GM21381 (cell line): ENCODE data around the gene TSHZ2.

Experiments used
- ATAC-seq: cut with Tn5 transposase; IDR thresholded peaks from one replicate; pipeline ENCODE4 v1.9.1; 2021; ENCODE audit warnings: mild to moderate bottlenecking, moderate library complexity; ENCODE audit not compliant: unreplicated experiment

TSHZ2 gene

DNA sequence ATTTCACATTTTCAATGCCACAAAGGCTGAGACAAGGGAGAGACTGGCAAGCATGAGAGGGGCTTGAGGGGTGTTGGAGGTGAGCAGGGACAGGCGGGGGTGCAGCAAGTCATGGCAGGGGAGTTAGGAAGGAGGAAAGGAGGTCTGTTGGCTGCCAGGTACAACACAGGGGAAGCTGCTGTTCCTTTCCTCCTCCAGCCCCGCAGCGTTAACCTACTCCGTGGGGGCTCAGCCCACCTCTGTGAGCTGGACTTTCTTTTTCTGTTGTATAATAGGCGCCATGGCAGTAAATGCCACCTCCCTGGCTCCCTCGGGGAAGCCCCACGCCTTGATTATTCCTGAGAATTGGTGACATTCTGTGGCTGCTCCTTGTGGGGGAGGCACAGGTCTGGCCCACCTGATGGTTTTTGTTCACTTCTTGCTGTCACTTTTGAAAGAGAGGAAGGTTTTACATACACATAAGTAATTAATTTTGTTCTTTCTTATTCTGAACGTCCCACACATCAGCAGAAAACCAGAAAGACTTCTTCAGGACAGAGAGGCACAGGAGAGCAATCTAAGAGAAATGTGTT is 293.2 kb downstream of the TSHZ2 start:
- ATAC-seq = no peak

GRCh38 chr20:53269380-53269779 is 297.2 kb downstream of the TSHZ2 start:
- no peak for ATAC-seq

- ATAC-seq = no peak
These were observed 298.7 kb downstream of the TSHZ2 start for GRCh38 chr20:53270792-53271375.

DNA sequence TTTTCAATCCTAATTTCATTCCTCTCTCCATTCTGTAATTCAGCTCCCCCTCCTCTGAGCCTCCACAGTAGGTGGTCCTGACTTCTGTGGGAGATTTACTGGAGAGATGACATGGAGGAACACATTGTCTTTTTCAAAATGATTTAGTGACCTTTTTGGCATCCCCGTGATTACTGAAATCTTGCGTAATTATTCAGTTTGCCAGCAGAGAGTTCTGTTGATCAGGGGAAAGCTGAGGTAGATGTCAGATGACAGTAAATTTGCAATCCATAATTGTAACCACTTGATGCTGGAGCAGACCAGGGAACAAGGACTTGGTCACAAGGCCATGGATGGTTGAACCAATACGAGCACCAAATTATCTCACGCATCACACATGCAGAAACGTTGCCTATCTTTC is 302.2 kb downstream of the TSHZ2 start:
- ATAC-seq = no peak

- no peak for ATAC-seq
These were observed 302.6 kb downstream of the TSHZ2 start for GRCh38 chr20:53274807-53275206.

DNA sequence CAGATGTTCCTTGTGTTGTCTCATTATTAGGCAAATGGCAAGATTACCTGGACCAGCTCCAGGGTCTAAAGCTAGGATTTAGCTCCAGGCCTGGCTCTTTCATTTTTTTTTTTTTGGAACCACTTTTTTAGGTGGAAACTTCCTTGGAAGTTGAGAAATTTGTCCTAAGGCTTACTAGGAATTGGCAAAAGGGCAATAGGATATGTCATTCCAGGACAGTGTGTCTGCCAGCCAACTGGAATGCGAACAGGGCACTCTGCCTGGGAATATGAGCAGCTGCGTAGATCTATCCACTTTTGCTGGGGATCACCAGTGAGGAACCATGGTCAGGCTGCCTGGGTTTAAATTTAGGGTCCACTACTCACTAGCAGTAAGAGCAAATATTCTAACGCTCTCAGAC is 304.0 kb downstream of the TSHZ2 start:
- ATAC-seq = no peak

GRCh38 chr20:53278555-53278954 is 306.4 kb downstream of the TSHZ2 start:
- ATAC-seq = no peak

DNA sequence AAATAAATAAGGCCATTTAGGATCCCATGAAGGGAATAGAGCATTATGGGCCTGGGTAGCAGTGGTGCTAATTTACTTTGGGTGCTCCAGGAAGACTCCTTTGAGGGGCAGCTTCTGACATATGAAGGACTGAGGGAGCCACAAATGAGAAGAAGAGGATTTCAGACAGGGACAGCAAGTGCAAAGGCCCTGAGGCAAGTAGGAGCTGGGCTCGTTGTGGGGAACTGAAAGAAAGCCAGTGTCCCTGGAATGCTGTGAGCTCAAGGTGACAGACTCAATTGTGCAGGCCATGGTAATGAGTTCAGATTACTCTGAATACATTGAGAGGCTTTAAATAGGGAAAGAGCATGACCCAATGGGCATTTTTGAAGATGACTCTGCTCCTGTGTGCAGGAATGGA is 307.6 kb downstream of the TSHZ2 start:
- ATAC-seq = no peak

GRCh38 chr20:53281557-53282117 is 309.5 kb downstream of the TSHZ2 start:
- no peak for ATAC-seq

- ATAC-seq = no peak
These were observed 310.2 kb downstream of the TSHZ2 start for GRCh38 chr20:53282217-53282955.

GRCh38 chr20:53283011-53283410 is 310.9 kb downstream of the TSHZ2 start:
- ATAC-seq = no peak

- ATAC-seq = no peak
These were observed 311.4 kb downstream of the TSHZ2 start for GRCh38 chr20:53283597-53283996.

DNA sequence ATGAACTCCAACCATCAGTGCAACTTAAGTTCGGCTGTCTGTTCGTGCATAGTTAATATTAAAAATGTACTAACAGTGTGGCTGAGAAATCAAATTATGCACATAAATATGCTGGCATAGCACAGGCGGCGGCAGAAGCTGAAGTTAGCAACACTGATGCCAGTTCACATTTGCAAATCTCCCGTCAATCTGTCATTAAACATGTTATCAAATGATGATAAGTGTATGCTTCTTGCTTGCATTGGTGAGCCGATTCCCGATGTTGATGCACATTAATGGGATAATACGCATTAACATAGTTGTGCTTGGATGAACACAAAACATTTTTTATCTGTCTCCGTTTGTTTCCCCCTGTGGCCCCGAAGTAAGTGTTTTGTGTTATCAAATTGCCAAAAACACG is 312.1 kb downstream of the TSHZ2 start:
- no peak for ATAC-seq

DNA sequence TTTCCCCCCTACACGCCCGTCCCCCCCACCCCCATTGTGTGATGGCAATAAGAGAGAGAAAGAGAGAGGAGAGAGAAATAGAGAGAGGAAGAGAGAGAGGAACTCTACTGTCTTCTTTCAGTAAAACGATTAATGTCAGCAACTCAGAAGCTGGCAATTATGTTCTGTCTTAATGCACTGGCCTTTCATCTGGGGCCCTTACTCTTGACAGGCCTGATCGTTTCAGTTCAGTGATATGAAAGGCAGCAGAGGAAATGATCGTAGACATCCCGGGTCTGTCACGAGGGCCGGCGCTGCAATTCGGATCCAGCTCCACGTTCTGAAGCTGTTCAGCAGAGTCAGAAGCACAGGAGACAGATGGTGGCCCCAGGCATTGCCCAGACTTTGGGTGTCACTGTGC is 312.5 kb downstream of the TSHZ2 start:
- no peak for ATAC-seq

DNA sequence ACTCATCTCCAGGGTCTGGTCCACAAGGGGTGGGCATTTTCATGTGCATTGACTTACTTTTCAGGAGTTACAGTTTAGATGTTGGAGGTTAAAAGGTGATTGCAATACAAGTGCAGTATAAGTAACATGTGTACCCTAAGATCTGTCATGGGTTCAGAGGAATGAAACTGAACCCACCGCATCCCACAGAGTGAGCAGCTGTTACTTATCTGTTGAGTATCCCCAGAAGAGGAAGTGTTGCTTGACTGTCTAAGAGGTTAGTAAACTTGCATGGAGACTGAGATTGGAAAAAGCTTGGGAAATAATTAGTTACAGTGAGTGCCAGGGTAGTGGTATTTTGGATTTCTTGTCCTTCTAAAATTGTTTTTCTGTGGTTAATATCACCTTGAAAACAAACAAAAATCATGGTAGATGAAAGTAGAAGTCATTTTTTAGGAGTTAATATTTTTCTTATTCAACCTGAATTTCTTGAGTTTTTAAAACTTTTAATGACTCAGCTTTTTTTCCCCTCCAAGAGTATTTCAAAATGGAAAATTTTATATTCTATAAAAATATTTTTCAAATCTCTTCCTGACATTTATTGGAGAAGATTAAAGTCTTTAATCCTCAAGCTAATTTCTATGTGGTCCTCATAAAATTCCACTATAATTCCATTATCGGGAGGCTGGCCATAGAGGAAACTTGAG is 315.3 kb downstream of the TSHZ2 start:
- ATAC-seq = no peak

GRCh38 chr20:53291548-53291947 is 319.4 kb downstream of the TSHZ2 start:
- no peak for ATAC-seq

DNA sequence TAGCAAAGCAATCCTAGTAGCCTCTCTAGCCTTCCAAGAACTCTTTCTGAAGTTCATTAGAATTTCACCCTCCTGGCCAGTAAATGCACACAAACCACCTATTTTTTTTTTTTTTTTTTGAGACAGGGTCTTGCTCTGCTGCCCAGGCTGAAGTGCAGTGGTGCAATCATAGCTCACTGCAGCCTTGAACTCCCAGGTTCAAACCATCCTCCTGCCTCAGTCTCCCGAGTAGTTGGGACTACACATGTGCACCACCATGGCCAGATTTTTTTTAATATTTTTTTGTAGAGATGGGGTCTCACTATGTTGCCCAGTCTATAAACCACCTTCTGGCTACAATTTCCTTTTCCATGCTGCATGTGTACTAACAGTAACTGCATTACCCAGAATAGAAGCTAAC is 320.2 kb downstream of the TSHZ2 start:
- ATAC-seq = no peak

DNA sequence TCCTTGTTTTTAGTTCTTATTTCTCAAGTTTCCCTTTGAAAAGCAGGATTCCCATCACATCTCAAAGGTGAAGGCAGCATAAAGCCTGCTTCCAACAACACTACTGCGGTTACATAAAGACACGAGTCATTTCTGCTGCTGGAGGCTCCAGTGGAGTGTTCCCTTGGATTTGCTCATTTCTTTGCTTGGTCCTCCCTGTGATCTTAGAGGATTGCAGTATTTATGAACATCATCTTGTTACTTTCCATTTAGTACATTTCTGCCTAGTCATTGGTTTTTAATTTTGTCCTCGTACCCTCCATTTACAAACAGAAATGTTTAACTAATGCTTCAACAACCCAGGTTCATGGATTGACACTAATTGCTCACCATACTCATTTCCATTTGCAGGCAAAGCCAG is 322.6 kb downstream of the TSHZ2 start:
- ATAC-seq = no peak

DNA sequence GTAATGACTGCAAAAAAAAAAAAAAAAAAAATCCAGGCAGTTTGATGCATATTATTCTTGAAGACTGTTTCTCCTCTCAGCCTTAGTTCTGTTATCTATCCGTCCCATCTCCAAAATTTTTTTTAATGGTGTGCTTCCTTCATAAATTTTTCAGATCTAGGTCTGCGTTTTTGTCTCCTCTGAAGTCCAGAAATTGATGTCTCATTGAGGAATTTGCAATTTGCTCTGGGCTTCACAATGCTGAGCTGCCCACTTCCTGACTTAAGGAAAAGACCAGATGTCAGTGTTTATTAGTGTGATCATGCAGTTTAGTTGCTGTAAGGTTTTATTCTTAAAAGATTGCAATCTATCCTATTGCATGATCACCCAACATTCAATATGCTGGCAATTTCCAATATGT is 323.9 kb downstream of the TSHZ2 start:
- ATAC-seq = no peak

DNA sequence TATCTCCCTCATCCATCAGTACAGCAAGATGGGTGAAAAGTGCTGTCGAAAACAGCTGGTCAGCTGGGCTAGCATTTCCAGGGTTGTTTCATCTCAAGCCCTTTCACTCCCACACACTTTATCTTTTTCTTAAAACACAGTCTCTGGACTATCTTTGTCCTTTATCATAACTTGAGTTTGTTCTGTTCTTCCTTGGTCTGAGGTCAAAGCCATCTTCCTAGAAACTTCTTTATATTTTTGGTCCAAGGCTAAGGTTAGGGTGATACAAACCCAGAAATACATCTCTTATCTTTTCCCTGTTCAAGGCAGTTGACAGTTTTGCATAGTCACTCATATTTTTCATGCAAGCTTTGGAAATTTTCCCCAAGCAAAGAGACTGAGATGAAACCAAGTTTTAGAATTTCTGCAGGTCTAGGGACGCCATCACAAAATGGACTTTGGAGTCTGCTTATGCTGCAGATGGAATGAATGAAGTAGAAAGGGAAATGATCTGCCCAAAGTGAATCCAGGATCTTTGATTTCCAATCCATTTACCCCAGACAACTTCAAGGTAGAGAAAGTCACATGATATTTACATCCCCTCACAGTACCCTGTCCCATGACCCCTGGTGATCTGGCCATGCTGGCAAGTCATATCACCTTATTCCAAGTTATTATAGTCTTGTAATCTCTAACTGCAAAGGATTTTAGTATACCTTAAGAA is 324.4 kb downstream of the TSHZ2 start:
- ATAC-seq = no peak

GRCh38 chr20:53297154-53297529 is 325.0 kb downstream of the TSHZ2 start:
- ATAC-seq = no peak
